HG03442 (cell line): ENCODE results near the gene FAM177B.
A peak's percentile ranks its signal among the peaks of the same experiment; 100 is the strongest.
"Not testable (repeated sequence)": the region's sequence is repeated elsewhere in the genome, so short reads cannot be mapped to it uniquely, and the experiment has no call there.

Experiments used
- ATAC-seq: cut with Tn5 transposase; IDR thresholded peaks from one replicate; pipeline ENCODE4 v1.9.1; 2021; ENCODE audit warnings: mild to moderate bottlenecking, moderate library complexity; ENCODE audit not compliant: unreplicated experiment

Gene FAM177B

GRCh38 chr1:222739465-222739864 is 2.5 kb downstream of the FAM177B start:
- no peak for ATAC-seq

GRCh38 chr1:222739929-222740328 is 2.9 kb downstream of the FAM177B start:
- no peak for ATAC-seq

- ATAC-seq, result not testable (repeated sequence)
Observed at GRCh38 chr1:222741630-222742457, 4.8 kb downstream of the FAM177B start.

- ATAC-seq, result no peak
Observed at GRCh38 chr1:222749927-222750326, 12.9 kb downstream of the FAM177B start.

- peak; percentile 68 for ATAC-seq
Observed at GRCh38 chr1:222750651-222751050, 13.6 kb downstream of the FAM177B start.

- no peak for ATAC-seq
Observed at GRCh38 chr1:222751255-222751654, 14.3 kb downstream of the FAM177B start.

GRCh38 chr1:222754366-222755139 is 17.6 kb downstream of the FAM177B start:
- no peak for ATAC-seq

GRCh38 chr1:222757646-222758268 is 20.8 kb downstream of the FAM177B start:
- ATAC-seq, result no peak

- no peak for ATAC-seq
Observed at GRCh38 chr1:222759451-222760035, 22.5 kb downstream of the FAM177B start.

GRCh38 chr1:222761083-222761482 is 24.1 kb downstream of the FAM177B start:
- ATAC-seq, result no peak

- ATAC-seq, result not testable (repeated sequence)
Observed at GRCh38 chr1:222762178-222762577, 25.2 kb downstream of the FAM177B start.

GRCh38 chr1:222767152-222767571 is 30.2 kb downstream of the FAM177B start:
- no peak for ATAC-seq

- no peak for ATAC-seq
Observed at GRCh38 chr1:222768592-222768991, 31.6 kb downstream of the FAM177B start.

- ATAC-seq, result no peak
Observed at GRCh38 chr1:222769181-222769580, 32.2 kb downstream of the FAM177B start.

- no peak for ATAC-seq
Observed at GRCh38 chr1:222769971-222770620, 33.1 kb downstream of the FAM177B start.

GRCh38 chr1:222772996-222773379 is 36.0 kb downstream of the FAM177B start:
- peak; percentile 94 for ATAC-seq

- ATAC-seq, result no peak
Observed at GRCh38 chr1:222777463-222777862, 40.5 kb downstream of the FAM177B start.

- ATAC-seq, result no peak
Observed at GRCh38 chr1:222777977-222778376, 41.0 kb downstream of the FAM177B start.

- ATAC-seq, result peak; percentile 57
Observed at GRCh38 chr1:222781251-222781650, 44.2 kb downstream of the FAM177B start.

GRCh38 chr1:222783051-222783450 is 46.0 kb downstream of the FAM177B start:
- ATAC-seq, result no peak

- ATAC-seq, result no peak
Observed at GRCh38 chr1:222784371-222784770, 47.4 kb downstream of the FAM177B start.
